Ovary (tissue), 3 donors: ENCODE data around the gene NOL12.

Experiments used
- POLR2A ChIP-seq: fragments of 450-650 bp; IDR thresholded peaks from one replicate; pipeline ENCODE4 v1.6.1; 2017; ENCODE audit warnings: antibody characterized with exemption, mild to moderate bottlenecking, moderate library complexity
- TF ChIP-seq, protein P1 (sequence below), 3 donors: fragments of 450-650 bp in 2 of 3; fragments of 200-600 bp in 1 of 3; IDR thresholded peaks; one replicate each; pipeline versions ENCODE4 v1.5.1 to v1.8.0; 2016 to 2022; ENCODE audit warnings: antibody characterized with exemption in 3 of 3, mild to moderate bottlenecking in 1 of 3
- donor health status: DM: no; HTN: no; CAD: no.

DNA sequence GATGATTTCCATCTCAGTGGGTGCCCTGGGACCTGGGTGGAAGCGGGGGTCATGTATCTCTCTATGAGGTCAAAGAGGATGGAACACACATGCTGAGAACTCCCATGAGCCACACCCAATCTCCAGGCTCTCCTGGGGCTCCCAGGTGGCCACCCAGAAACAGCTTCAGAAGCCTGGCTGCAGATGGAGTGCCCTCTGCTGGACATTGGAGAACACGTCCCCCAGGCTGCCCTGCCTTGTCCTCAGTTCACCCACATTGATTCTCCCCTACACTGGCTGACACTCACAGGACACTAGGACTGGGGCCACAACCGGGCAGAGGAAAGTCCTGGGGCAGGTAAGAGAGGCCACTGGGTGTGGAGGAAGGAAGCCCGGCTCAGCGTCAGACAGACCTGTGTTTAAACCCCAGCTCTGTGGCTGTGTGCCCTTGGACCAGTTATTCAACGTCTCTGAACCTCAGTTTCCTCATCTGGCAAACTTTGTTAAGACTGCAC, 4.5 kb upstream of the NOL12 start:
- TF ChIP-seq POLR2A: no peak
- TF ChIP-seq, protein P1, sequence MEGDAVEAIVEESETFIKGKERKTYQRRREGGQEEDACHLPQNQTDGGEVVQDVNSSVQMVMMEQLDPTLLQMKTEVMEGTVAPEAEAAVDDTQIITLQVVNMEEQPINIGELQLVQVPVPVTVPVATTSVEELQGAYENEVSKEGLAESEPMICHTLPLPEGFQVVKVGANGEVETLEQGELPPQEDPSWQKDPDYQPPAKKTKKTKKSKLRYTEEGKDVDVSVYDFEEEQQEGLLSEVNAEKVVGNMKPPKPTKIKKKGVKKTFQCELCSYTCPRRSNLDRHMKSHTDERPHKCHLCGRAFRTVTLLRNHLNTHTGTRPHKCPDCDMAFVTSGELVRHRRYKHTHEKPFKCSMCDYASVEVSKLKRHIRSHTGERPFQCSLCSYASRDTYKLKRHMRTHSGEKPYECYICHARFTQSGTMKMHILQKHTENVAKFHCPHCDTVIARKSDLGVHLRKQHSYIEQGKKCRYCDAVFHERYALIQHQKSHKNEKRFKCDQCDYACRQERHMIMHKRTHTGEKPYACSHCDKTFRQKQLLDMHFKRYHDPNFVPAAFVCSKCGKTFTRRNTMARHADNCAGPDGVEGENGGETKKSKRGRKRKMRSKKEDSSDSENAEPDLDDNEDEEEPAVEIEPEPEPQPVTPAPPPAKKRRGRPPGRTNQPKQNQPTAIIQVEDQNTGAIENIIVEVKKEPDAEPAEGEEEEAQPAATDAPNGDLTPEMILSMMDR (IDR thresholded peaks at IDR 0.05): peak; percentile 70 to 85 (median 83)
